Measurements from ENCODE around the gene TMEM123. TPM values are rescaled to one million over a fixed set of nuclear protein-coding genes. Genes with fewer than 3 reads are reported as not detected.
"Not testable (repeated sequence)": the region's sequence is repeated elsewhere in the genome, so short reads cannot be mapped to it uniquely, and the experiment has no call there.

Gene TMEM123
- total RNA-seq, 4 donors from 2014 or later: 282 to 506 (median 336) TPM

GRCh38 chr11:102448869-102449224 is 3.7 kb downstream of the TMEM123 start:
- H3K27me3 ChIP-seq: no peaks in the 10 kb centered on the region
- peak in 1 of 2 donors; percentile 24 for DNase-seq
- TF ChIP-seq CTCF (IDR thresholded peaks at IDR 0.05) (no peak), POLR2A (IDR thresholded peaks at IDR 0.05) (peak in 1 of 2 donors; percentile 35)
- no peak overlapping the region for H3K4me3 ChIP-seq (replicated peaks in 1 of 3)
- WGBS, 2 donors: 16 to 38% methylated on average over 2 of the region's 2 CpGs
- intact Hi-C loops (cut with DNase I): no loop called here
- no peaks in the 10 kb centered on the region for H3K9me3 ChIP-seq
- peaks cover 41 to 48% of the 10 kb centered on the region in 2 donors for H3K4me1 ChIP-seq
- H3K27ac ChIP-seq: peak overlapping the region; percentile 59 to 97 (median 95)
- H3K36me3 ChIP-seq: peaks cover 0 to 3% of the 10 kb centered on the region in 2 donors

- DNase-seq: no peak
- intact Hi-C loops (cut with DNase I): no loop called here
- TF ChIP-seq CTCF (IDR thresholded peaks at IDR 0.05) (no peak), POLR2A (IDR thresholded peaks at IDR 0.05) (no peak)
- no peaks in the 10 kb centered on the region for H3K27me3 ChIP-seq
- peaks cover 34 to 42% of the 10 kb centered on the region in 2 donors for H3K4me1 ChIP-seq
- peaks cover 0 to 3% of the 10 kb centered on the region in 2 donors for H3K36me3 ChIP-seq
- H3K4me3 ChIP-seq (replicated peaks in 1 of 3): no peak overlapping the region
- H3K9me3 ChIP-seq: no peaks in the 10 kb centered on the region
- H3K27ac ChIP-seq: peak overlapping the region; percentile 15 to 95 (median 39)
- WGBS, 2 donors: 71 to 73% methylated on average over 2 of the region's 2 CpGs
These were observed 4.4 kb downstream of the TMEM123 start for GRCh38 chr11:102447941-102448868.

- no peak for DNase-seq
- Histone ChIP-seq H3K9me3 (no peaks in the 10 kb centered on the region), H3K27me3 (no peaks in the 10 kb centered on the region), H3K4me3 (replicated peaks in 1 of 3) (no peak overlapping the region), H3K36me3 (peaks cover 0 to 3% of the 10 kb centered on the region in 2 donors), H3K4me1 (peaks cover 34 to 42% of the 10 kb centered on the region in 2 donors), H3K27ac (peak overlapping the region in 2 of 3 donors; percentile 39 to 95)
- intact Hi-C loops (cut with DNase I): no loop called here
- TF ChIP-seq POLR2A (IDR thresholded peaks at IDR 0.05) (no peak), CTCF (IDR thresholded peaks at IDR 0.05) (no peak)
These were observed 5.4 kb downstream of the TMEM123 start for GRCh38 chr11:102447193-102447592.

- Histone ChIP-seq H3K4me3 (replicated peaks in 1 of 3) (no peak overlapping the region), H3K9me3 (no peaks in the 10 kb centered on the region), H3K27me3 (no peaks in the 10 kb centered on the region), H3K4me1 (peaks cover 34 to 42% of the 10 kb centered on the region in 2 donors), H3K36me3 (peaks cover 0 to 3% of the 10 kb centered on the region in 2 donors), H3K27ac (peak overlapping the region in 1 of 3 donors; percentile 39)
- no peak for DNase-seq
- no peak for TF ChIP-seq POLR2A (IDR thresholded peaks at IDR 0.05)
- no peak for TF ChIP-seq CTCF (IDR thresholded peaks at IDR 0.05)
- 80 to 85% methylated on average over 3 of the region's 3 CpGs for WGBS, 2 donors
- intact Hi-C loops (cut with DNase I): no loop called here
These were observed 6.0 kb downstream of the TMEM123 start for GRCh38 chr11:102446606-102447005.

- intact Hi-C loops (cut with DNase I): not testable (repeated sequence)
These were observed 7.9 kb downstream of the TMEM123 start for GRCh38 chr11:102444693-102445092.

GRCh38 chr11:102444142-102444541 is 8.4 kb downstream of the TMEM123 start:
- H3K27me3 ChIP-seq; H3K9me3 ChIP-seq; H3K4me3 ChIP-seq (replicated peaks in 1 of 3); DNase-seq; intact Hi-C loops (cut with DNase I); H3K36me3 ChIP-seq; H3K27ac ChIP-seq: not testable (repeated sequence)
- H3K4me1 ChIP-seq: peaks cover 26 to 29% of the 10 kb centered on the region in 2 donors
- WGBS, 2 donors: 93 to 94% methylated on average over 4 of the region's 4 CpGs

More at GRCh38 chr11:102444693-102445092, 7.9 kb downstream of the TMEM123 start:
- H3K9me3 ChIP-seq; H3K4me3 ChIP-seq (replicated peaks in 1 of 3); H3K36me3 ChIP-seq; H3K27ac ChIP-seq; H3K27me3 ChIP-seq; DNase-seq: not testable (repeated sequence)
- H3K4me1 ChIP-seq: peaks cover 31 to 33% of the 10 kb centered on the region in 2 donors
- WGBS, 2 donors: 91 to 95% methylated on average over 5 of the region's 5 CpGs

GRCh38 chr11:102439063-102439363 is 13.6 kb downstream of the TMEM123 start:
- H3K27me3 ChIP-seq; DNase-seq; H3K36me3 ChIP-seq; intact Hi-C loops (cut with DNase I); H3K9me3 ChIP-seq; H3K4me3 ChIP-seq (replicated peaks in 1 of 3): not testable (repeated sequence)
- Histone ChIP-seq H3K4me1 (peaks cover 21% of the 10 kb centered on the region in 2 donors), H3K27ac (peak overlapping the region in 1 of 3 donors; percentile 43)
- 31 to 54% methylated on average over 4 of the region's 4 CpGs for WGBS, 2 donors
